ENCODE data around the gene RSF1. TPM values are rescaled to one million over a fixed set of nuclear protein-coding genes. Genes with fewer than 3 reads are reported as not detected.

Gene RSF1
- polyA plus RNA-seq, 1 of the 3 experiments (the other 2 are of a cell fraction): 8.4 TPM

GRCh38 chr11:77800449-77800848, 20.1 kb downstream of the RSF1 start:
- Histone ChIP-seq H3K36me3 (replicated peaks in 1 of 2; ENCODE audit: control insufficient read depth in 1 of 2, insufficient read depth in 2 of 2, low read length in 1 of 2) (peaks cover 0 to 10% of the 10 kb centered on the region in 2 experiments), H3K9me2 (no peaks in the 10 kb centered on the region), H3K4me2 (no peak overlapping the region), H3K27ac (ENCODE audit: low read depth in 2 of 2, low read length in 1 of 2) (no peak overlapping the region), H3K4me1 (ENCODE audit: control insufficient read depth in 1 of 2, insufficient read depth in 2 of 2, low read depth in 1 of 2, low read length in 1 of 2) (no peaks in the 10 kb centered on the region; a peak in 1 of 4 replicates), H3F3A (replicated peaks; ENCODE audit: insufficient read depth) (peaks cover 16% of the 10 kb centered on the region), H3K9me3 (no peaks in the 10 kb centered on the region), H2AFZ (ENCODE audit: low read depth) (no peak overlapping the region), H4K20me1 (ENCODE audit: insufficient read depth) (peaks cover 98% of the 10 kb centered on the region), H3K79me2 (ENCODE audit: insufficient read depth) (peaks cover 99% of the 10 kb centered on the region), H3K27me3 (ENCODE audit: insufficient read depth) (no peaks in the 10 kb centered on the region), H3K9ac (no peak overlapping the region), H3K4me3 (ENCODE audit: low read depth in 2 of 2, low read length in 1 of 2) (no peak overlapping the region)
- no peak for DNase-seq
- CTCF ChIA-PET: interaction anchor here (0.6 kb wide), 1 partner anchor 245 kb away, joined by 3 read pairs; no protein-coding TSS in a partner anchor
- TF ChIP-seq MXI1 (IDR thresholded peaks at IDR 0.05; ENCODE audit: low read depth, low read length): no peak
- TF ChIP-seq JUND (IDR thresholded peaks at IDR 0.05): no peak
- no peak for TF ChIP-seq TEAD4 (IDR thresholded peaks at IDR 0.05; ENCODE audit: borderline replicate concordance, insufficient read depth)
- TF ChIP-seq YY1 (IDR thresholded peaks at IDR 0.05; ENCODE audit: low read depth): no peak
- TF ChIP-seq USF2 (IDR thresholded peaks at IDR 0.05; ENCODE audit: borderline replicate concordance, low read depth, low read length): no peak
- TF ChIP-seq PBX3 (IDR thresholded peaks at IDR 0.05): no peak
- TF ChIP-seq NRF1 (IDR thresholded peaks at IDR 0.05; ENCODE audit: low read depth, low read length): no peak
- no peak for TF ChIP-seq POLR2AphosphoS5 (IDR thresholded peaks at IDR 0.05; ENCODE audit: low read depth, low read length)
- TF ChIP-seq TCF12 (IDR thresholded peaks at IDR 0.05): no peak
- TF ChIP-seq GATA2 (CRISPR knock-in tag; IDR thresholded peaks at IDR 0.05): no peak
- TF ChIP-seq FOSL2 (IDR thresholded peaks at IDR 0.05; ENCODE audit: borderline replicate concordance, low read depth): no peak
- TF ChIP-seq CHD2 (IDR thresholded peaks at IDR 0.05; ENCODE audit: low read length, partially characterized antibody): no peak
- TF ChIP-seq ZBTB33 (IDR thresholded peaks at IDR 0.05; ENCODE audit: borderline replicate concordance, low read depth): no peak
- POLR2A ChIA-PET: no interaction called here

GRCh38 chr11:77799338-77799737, 21.2 kb downstream of the RSF1 start:
- Histone ChIP-seq H3K9me3 (no peaks in the 10 kb centered on the region), H3K27ac (ENCODE audit: low read depth in 2 of 2, low read length in 1 of 2) (peak overlapping the region in 1 of 2 experiments; percentile 29; a peak in 2 of 4 replicates), H3K9ac (no peak overlapping the region), H3K4me1 (ENCODE audit: control insufficient read depth in 1 of 2, insufficient read depth in 2 of 2, low read depth in 1 of 2, low read length in 1 of 2) (no peaks in the 10 kb centered on the region; a peak in 1 of 4 replicates), H3K79me2 (ENCODE audit: insufficient read depth) (peaks cover 99% of the 10 kb centered on the region), H3K4me2 (no peak overlapping the region), H3K27me3 (ENCODE audit: insufficient read depth) (no peaks in the 10 kb centered on the region), H3K4me3 (ENCODE audit: low read depth in 2 of 2, low read length in 1 of 2) (no peak overlapping the region), H3K9me2 (no peaks in the 10 kb centered on the region), H4K20me1 (ENCODE audit: insufficient read depth) (peaks cover 98% of the 10 kb centered on the region), H3F3A (replicated peaks; ENCODE audit: insufficient read depth) (peaks cover 16% of the 10 kb centered on the region), H2AFZ (ENCODE audit: low read depth) (no peak overlapping the region), H3K36me3 (replicated peaks in 1 of 2; ENCODE audit: control insufficient read depth in 1 of 2, insufficient read depth in 2 of 2, low read length in 1 of 2) (peaks cover 0 to 8% of the 10 kb centered on the region in 2 experiments)
- ChIA-PET CTCF (no interaction called here), POLR2A (no interaction called here)
- no peak for DNase-seq
- 76% methylated on average over 3 of the region's 3 CpGs for WGBS (ENCODE audit: low lambda C conversion rate)
- TF ChIP-seq ELF1 (IDR thresholded peaks at IDR 0.05): no peak
- TF ChIP-seq USF2 (IDR thresholded peaks at IDR 0.05; ENCODE audit: borderline replicate concordance, low read depth, low read length): no peak
- no peak for TF ChIP-seq FOXM1 (IDR thresholded peaks at IDR 0.05; ENCODE audit: low read depth)
- no peak for TF ChIP-seq RFX5 (IDR thresholded peaks at IDR 0.05; ENCODE audit: low read length)
- TF ChIP-seq RXRA (IDR thresholded peaks at IDR 0.05; ENCODE audit: borderline replicate concordance, low read depth): no peak

Measured in SK-N-SH (cell line).